Karpas-422 (cell line): ENCODE results near the gene IFI44L. TPM values are rescaled to one million over a fixed set of nuclear protein-coding genes. Genes with fewer than 3 reads are reported as not detected.

Experiments used
- DNase-seq: peaks from one replicate; pipeline ENCODE4 v3.0.0-alpha.2; 2015
- H2AFZ ChIP-seq: fragments of 200-600 bp; sonication (generic); 2 replicates; pipeline ENCODE4 v1.6.1; 2014; ENCODE audit warnings: antibody characterized with exemption, low read length, mixed read lengths
- H3K27ac ChIP-seq: fragments of 200-600 bp; sonication (generic); 2 replicates; pipeline ENCODE4 v1.5.1; 2014; ENCODE audit warnings: mild to moderate bottlenecking, low read length, moderate library complexity
- H3K27me3 ChIP-seq: fragments of 200-600 bp; sonication (generic); 2 replicates; pipeline ENCODE4 v1.6.1; 2014; ENCODE audit warnings: low read length, mixed read lengths
- H3K36me3 ChIP-seq: fragments of 200-600 bp; sonication (generic); 2 replicates; pipeline ENCODE4 v1.6.1; 2014; ENCODE audit warnings: low read length, mixed read lengths; ENCODE audit not compliant: insufficient read depth
- H3K4me1 ChIP-seq: fragments of 200-600 bp; sonication (generic); 2 replicates; pipeline ENCODE4 v1.6.1; 2014; ENCODE audit warnings: mild to moderate bottlenecking, low read length, mixed read lengths
- H3K4me2 ChIP-seq: fragments of 200-600 bp; sonication (generic); 2 replicates; pipeline ENCODE4 v1.6.1; 2014; ENCODE audit warnings: low read length, low read depth, mild to moderate bottlenecking; ENCODE audit not compliant: poor library complexity, severe bottlenecking
- H3K4me3 ChIP-seq: fragments of 200-600 bp; sonication (generic); 2 replicates; pipeline ENCODE4 v1.5.1; 2014; ENCODE audit warnings: mild to moderate bottlenecking, antibody characterized with exemption, low read length, mixed read lengths
- H3K79me2 ChIP-seq: fragments of 200-600 bp; sonication (generic); 2 replicates; pipeline ENCODE4 v1.6.1; 2014; ENCODE audit warnings: mild to moderate bottlenecking, low read length, mixed read lengths
- H3K9ac ChIP-seq: fragments of 200-600 bp; sonication (generic); 2 replicates; pipeline ENCODE4 v1.6.0; 2014; ENCODE audit warnings: low read length
- H3K9me2 ChIP-seq: fragments of 200-600 bp; sonication (generic), shearing (Covaris generic); replicated peaks from 2 replicates; pipeline ENCODE4 v1.6.0; 2014; ENCODE audit warnings: mild to moderate bottlenecking, low read length, moderate library complexity; ENCODE audit not compliant: insufficient read depth
- H3K9me3 ChIP-seq: fragments of 300-700, 200-600 bp; sonication (generic); 2 replicates; pipeline ENCODE4 v1.6.1; 2014; ENCODE audit warnings: low read length, mixed read lengths
- H4K20me1 ChIP-seq: fragments of 200-600 bp; sonication (generic); 2 replicates; pipeline ENCODE4 v1.6.1; 2014; ENCODE audit warnings: mild to moderate bottlenecking, antibody characterized with exemption, low read length, low read depth; ENCODE audit not compliant: insufficient read depth
- total RNA-seq: library from RNA; depleted of rRNA; stranded (reverse); fragments of >200 nt; shearing (Covaris generic); gene quantifications from 2 replicates; pipeline ENCODE4 v1.2.3, GENCODE V29; 2014; ENCODE audit warnings: low replicate concordance

The IFI44L gene
- total RNA-seq, 1 experiment from 2014 or later = 3.5 TPM

GRCh38 chr1:78667939-78668338 lies 47.7 kb downstream of the IFI44L start:
- no peak for DNase-seq

GRCh38 chr1:78668427-78668826 lies 48.2 kb downstream of the IFI44L start:
- no peak overlapping the region for H3K4me2 ChIP-seq
- no peaks in the 10 kb centered on the region for H3K4me1 ChIP-seq
- no peak overlapping the region for H3K27ac ChIP-seq
- H3K4me3 ChIP-seq = no peak overlapping the region
- H2AFZ ChIP-seq = no peak overlapping the region
- no peaks in the 10 kb centered on the region for H3K9me3 ChIP-seq
- no peaks in the 10 kb centered on the region for H3K79me2 ChIP-seq
- H3K36me3 ChIP-seq = no peaks in the 10 kb centered on the region
- H3K9ac ChIP-seq = no peak overlapping the region
- H4K20me1 ChIP-seq = no peaks in the 10 kb centered on the region
- no peaks in the 10 kb centered on the region; the same call in 1 of the 2 replicates for H3K27me3 ChIP-seq
- no peak for DNase-seq
- H3K9me2 ChIP-seq = no peaks in the 10 kb centered on the region

More at GRCh38 chr1:78667939-78668338, 47.7 kb downstream of the IFI44L start:
- no peaks in the 10 kb centered on the region for H3K36me3 ChIP-seq
- H3K4me2 ChIP-seq = no peak overlapping the region
- H3K4me3 ChIP-seq = no peak overlapping the region
- no peak overlapping the region for H2AFZ ChIP-seq
- H3K27ac ChIP-seq = no peak overlapping the region
- H3K27me3 ChIP-seq = no peaks in the 10 kb centered on the region; the same call in 1 of the 2 replicates
- H3K79me2 ChIP-seq = no peaks in the 10 kb centered on the region
- H3K9me2 ChIP-seq = no peaks in the 10 kb centered on the region
- no peaks in the 10 kb centered on the region for H4K20me1 ChIP-seq
- H3K9me3 ChIP-seq = no peaks in the 10 kb centered on the region
- H3K4me1 ChIP-seq = no peaks in the 10 kb centered on the region
- H3K9ac ChIP-seq = no peak overlapping the region

- no peak overlapping the region for H3K27ac ChIP-seq
- no peaks in the 10 kb centered on the region for H3K4me1 ChIP-seq
- no peaks in the 10 kb centered on the region for H3K9me3 ChIP-seq
- H3K4me3 ChIP-seq = no peak overlapping the region
- no peak for DNase-seq
- no peaks in the 10 kb centered on the region for H3K79me2 ChIP-seq
- no peaks in the 10 kb centered on the region for H3K9me2 ChIP-seq
- H4K20me1 ChIP-seq = no peaks in the 10 kb centered on the region
- no peak overlapping the region for H2AFZ ChIP-seq
- H3K27me3 ChIP-seq = no peaks in the 10 kb centered on the region; the same call in 1 of the 2 replicates
- no peaks in the 10 kb centered on the region for H3K36me3 ChIP-seq
- no peak overlapping the region for H3K9ac ChIP-seq
- H3K4me2 ChIP-seq = no peak overlapping the region
These were observed 52.2 kb downstream of the IFI44L start for GRCh38 chr1:78672428-78672827.

GRCh38 chr1:78673120-78673519 lies 52.9 kb downstream of the IFI44L start:
- H3K9ac ChIP-seq = no peak overlapping the region
- H3K36me3 ChIP-seq = no peaks in the 10 kb centered on the region
- peak; percentile 61 for DNase-seq
- no peaks in the 10 kb centered on the region for H3K9me2 ChIP-seq
- H3K4me3 ChIP-seq = no peak overlapping the region
- no peaks in the 10 kb centered on the region; the same call in 1 of the 2 replicates for H3K27me3 ChIP-seq
- H3K4me1 ChIP-seq = no peaks in the 10 kb centered on the region
- H4K20me1 ChIP-seq = no peaks in the 10 kb centered on the region
- H3K9me3 ChIP-seq = no peaks in the 10 kb centered on the region
- no peak overlapping the region for H3K27ac ChIP-seq
- no peak overlapping the region for H3K4me2 ChIP-seq
- H2AFZ ChIP-seq = no peak overlapping the region
- H3K79me2 ChIP-seq = no peaks in the 10 kb centered on the region

- Histone ChIP-seq H3K9ac (no peak overlapping the region), H3K4me1 (no peaks in the 10 kb centered on the region), H3K27ac (no peak overlapping the region), H3K79me2 (no peaks in the 10 kb centered on the region), H3K9me3 (no peaks in the 10 kb centered on the region), H3K4me3 (no peak overlapping the region), H3K36me3 (no peaks in the 10 kb centered on the region), H4K20me1 (no peaks in the 10 kb centered on the region), H2AFZ (no peak overlapping the region), H3K9me2 (no peaks in the 10 kb centered on the region), H3K27me3 (no peaks in the 10 kb centered on the region), H3K4me2 (no peak overlapping the region)
- DNase-seq = peak; percentile 88
These were observed 56.2 kb downstream of the IFI44L start for GRCh38 chr1:78676347-78676982.

GRCh38 chr1:78676993-78677392 lies 56.7 kb downstream of the IFI44L start:
- Histone ChIP-seq H3K27ac (no peak overlapping the region), H2AFZ (no peak overlapping the region), H3K9me3 (no peaks in the 10 kb centered on the region), H3K9me2 (no peaks in the 10 kb centered on the region), H4K20me1 (no peaks in the 10 kb centered on the region), H3K27me3 (no peaks in the 10 kb centered on the region), H3K4me2 (no peak overlapping the region), H3K4me3 (no peak overlapping the region), H3K4me1 (no peaks in the 10 kb centered on the region), H3K9ac (no peak overlapping the region), H3K79me2 (no peaks in the 10 kb centered on the region), H3K36me3 (no peaks in the 10 kb centered on the region)
- no peak for DNase-seq

- no peaks in the 10 kb centered on the region for H3K79me2 ChIP-seq
- no peak overlapping the region for H2AFZ ChIP-seq
These were observed 57.5 kb downstream of the IFI44L start for GRCh38 chr1:78677788-78678187.

GRCh38 chr1:78678324-78678723 lies 58.1 kb downstream of the IFI44L start:
- H3K4me1 ChIP-seq = no peaks in the 10 kb centered on the region
- H3K9me2 ChIP-seq = no peaks in the 10 kb centered on the region
- H3K36me3 ChIP-seq = no peaks in the 10 kb centered on the region
- H3K9me3 ChIP-seq = no peaks in the 10 kb centered on the region
- DNase-seq = no peak
- H3K4me3 ChIP-seq = no peak overlapping the region
- H3K79me2 ChIP-seq = no peaks in the 10 kb centered on the region
- H3K9ac ChIP-seq = no peak overlapping the region
- H3K27ac ChIP-seq = no peak overlapping the region
- no peak overlapping the region for H3K4me2 ChIP-seq
- H4K20me1 ChIP-seq = no peaks in the 10 kb centered on the region
- no peak overlapping the region for H2AFZ ChIP-seq
- H3K27me3 ChIP-seq = no peaks in the 10 kb centered on the region

More at GRCh38 chr1:78677788-78678187, 57.5 kb downstream of the IFI44L start:
- no peaks in the 10 kb centered on the region for H3K9me2 ChIP-seq
- H4K20me1 ChIP-seq = no peaks in the 10 kb centered on the region
- no peaks in the 10 kb centered on the region for H3K4me1 ChIP-seq
- DNase-seq = no peak
- no peak overlapping the region for H3K27ac ChIP-seq
- H3K27me3 ChIP-seq = no peaks in the 10 kb centered on the region
- H3K9me3 ChIP-seq = no peaks in the 10 kb centered on the region
- H3K4me3 ChIP-seq = no peak overlapping the region
- H3K4me2 ChIP-seq = no peak overlapping the region
- no peak overlapping the region for H3K9ac ChIP-seq
- H3K36me3 ChIP-seq = no peaks in the 10 kb centered on the region
